ENCODE data around the gene AKAP13.

AKAP13 gene

GRCh38 chr15:85381850-85382751 lies 1.7 kb downstream of the AKAP13 start:
- no peak overlapping the region for H4K91ac ChIP-seq (ENCODE audit: low read depth, low read length, poor library complexity)
- no peak overlapping the region for H2BK5ac ChIP-seq (ENCODE audit: low read length)
- H3K23ac ChIP-seq (ENCODE audit: low read depth, low read length, poor library complexity): no peak overlapping the region
- no peak overlapping the region for H3K14ac ChIP-seq (ENCODE audit: low read length)
- H3K4me2 ChIP-seq (ENCODE audit: insufficient read depth, low read length, poor library complexity, severe bottlenecking): peak overlapping the region; percentile 56
- H3K4me1 ChIP-seq (ENCODE audit: control insufficient read depth in 2 of 2, insufficient read depth in 1 of 2, low read depth in 1 of 2, low read length in 2 of 2): peaks cover 2 to 9% of the 10 kb centered on the region in 2 donors
- H3K4me3 ChIP-seq (ENCODE audit: low read length in 2 of 2): peak overlapping the region in 1 of 2 donors; percentile 66
- peaks cover 0 to 13% of the 10 kb centered on the region in 2 donors for H3K36me3 ChIP-seq (replicated peaks in 1 of 2; ENCODE audit: control insufficient read depth in 2 of 2, insufficient read depth in 2 of 2, low read length in 2 of 2)
- no peak overlapping the region for H3K9ac ChIP-seq (ENCODE audit: low read depth, low read length, poor library complexity)
- WGBS, 2 donors (ENCODE audit: extremely low coverage in 2 of 2, insufficient read length in 2 of 2, insufficient replicate concordance in 1 of 2): no CpG with 5 or more reads among the region's 10 CpGs
- no peak for DNase-seq (ENCODE audit: low spot score)
- no peak overlapping the region for H3K18ac ChIP-seq (ENCODE audit: low read length)
- no peak overlapping the region for H2BK12ac ChIP-seq (ENCODE audit: low read length)
- no peak overlapping the region for H4K8ac ChIP-seq (ENCODE audit: low read depth, low read length)
- peaks cover 0 to 5% of the 10 kb centered on the region in 2 donors for H3K9me3 ChIP-seq (replicated peaks in 1 of 2; ENCODE audit: control insufficient read depth in 2 of 2, insufficient read depth in 1 of 2, low read depth in 1 of 2, low read length in 2 of 2)
- no peak overlapping the region for H2BK15ac ChIP-seq (ENCODE audit: low read length)
- H3K27ac ChIP-seq (replicated peaks; ENCODE audit: low read length): no peak overlapping the region
- H2AK5ac ChIP-seq (ENCODE audit: low read depth, low read length): no peak overlapping the region
- no peak overlapping the region for H2BK120ac ChIP-seq (ENCODE audit: low read depth, low read length)
- no peaks in the 10 kb centered on the region for H3K27me3 ChIP-seq (ENCODE audit: control insufficient read depth in 3 of 3, insufficient read depth in 3 of 3, low read depth in 1 of 3, low read length in 3 of 3)
- H3K4ac ChIP-seq (ENCODE audit: low read length): no peak overlapping the region
- no peak overlapping the region for H2AFZ ChIP-seq (ENCODE audit: low read length)
- peaks cover 3% of the 10 kb centered on the region for H3K79me1 ChIP-seq (ENCODE audit: low read depth, low read length)

- Histone ChIP-seq H2AFZ (ENCODE audit: low read length) (no peak overlapping the region), H2BK12ac (ENCODE audit: low read length) (no peak overlapping the region), H4K8ac (ENCODE audit: low read depth, low read length) (no peak overlapping the region), H3K18ac (ENCODE audit: low read length) (no peak overlapping the region), H2BK5ac (ENCODE audit: low read length) (no peak overlapping the region), H3K4ac (ENCODE audit: low read length) (no peak overlapping the region), H3K23ac (ENCODE audit: low read depth, low read length, poor library complexity) (no peak overlapping the region), H3K27me3 (ENCODE audit: control insufficient read depth in 3 of 3, insufficient read depth in 3 of 3, low read depth in 1 of 3, low read length in 3 of 3) (no peaks in the 10 kb centered on the region), H3K79me1 (ENCODE audit: low read depth, low read length) (peaks cover 3% of the 10 kb centered on the region), H2BK15ac (ENCODE audit: low read length) (no peak overlapping the region), H3K27ac (replicated peaks; ENCODE audit: low read length) (no peak overlapping the region), H3K14ac (ENCODE audit: low read length) (no peak overlapping the region), H4K91ac (ENCODE audit: low read depth, low read length, poor library complexity) (no peak overlapping the region), H3K36me3 (replicated peaks in 1 of 2; ENCODE audit: control insufficient read depth in 2 of 2, insufficient read depth in 2 of 2, low read length in 2 of 2) (peaks cover 0 to 13% of the 10 kb centered on the region in 2 donors), H3K4me2 (ENCODE audit: insufficient read depth, low read length, poor library complexity, severe bottlenecking) (no peak overlapping the region), H2BK120ac (ENCODE audit: low read depth, low read length) (no peak overlapping the region), H3K9ac (ENCODE audit: low read depth, low read length, poor library complexity) (no peak overlapping the region), H3K4me1 (ENCODE audit: control insufficient read depth in 2 of 2, insufficient read depth in 1 of 2, low read depth in 1 of 2, low read length in 2 of 2) (peaks cover 2 to 9% of the 10 kb centered on the region in 2 donors), H3K4me3 (ENCODE audit: low read length in 2 of 2) (no peak overlapping the region), H2AK5ac (ENCODE audit: low read depth, low read length) (no peak overlapping the region), H3K9me3 (replicated peaks in 1 of 2; ENCODE audit: control insufficient read depth in 2 of 2, insufficient read depth in 1 of 2, low read depth in 1 of 2, low read length in 2 of 2) (peaks cover 0 to 8% of the 10 kb centered on the region in 2 donors)
- no peak for DNase-seq (ENCODE audit: low spot score)
- WGBS, 2 donors (ENCODE audit: extremely low coverage in 2 of 2, insufficient read length in 2 of 2, insufficient replicate concordance in 1 of 2): no CpG with 5 or more reads among the region's 4 CpGs
Observed at GRCh38 chr15:85382942-85383341, 2.5 kb downstream of the AKAP13 start.

- peaks cover 2 to 9% of the 10 kb centered on the region in 2 donors for H3K4me1 ChIP-seq (ENCODE audit: control insufficient read depth in 2 of 2, insufficient read depth in 1 of 2, low read depth in 1 of 2, low read length in 2 of 2)
- no peak overlapping the region for H2BK5ac ChIP-seq (ENCODE audit: low read length)
- H2BK120ac ChIP-seq (ENCODE audit: low read depth, low read length): no peak overlapping the region
- H3K4me3 ChIP-seq (ENCODE audit: low read length in 2 of 2): no peak overlapping the region
- H3K27me3 ChIP-seq (ENCODE audit: control insufficient read depth in 3 of 3, insufficient read depth in 3 of 3, low read depth in 1 of 3, low read length in 3 of 3): no peaks in the 10 kb centered on the region
- H2BK12ac ChIP-seq (ENCODE audit: low read length): no peak overlapping the region
- H3K9ac ChIP-seq (ENCODE audit: low read depth, low read length, poor library complexity): no peak overlapping the region
- H3K4me2 ChIP-seq (ENCODE audit: insufficient read depth, low read length, poor library complexity, severe bottlenecking): no peak overlapping the region
- no peak overlapping the region for H4K91ac ChIP-seq (ENCODE audit: low read depth, low read length, poor library complexity)
- H3K27ac ChIP-seq (replicated peaks; ENCODE audit: low read length): no peak overlapping the region
- H3K4ac ChIP-seq (ENCODE audit: low read length): no peak overlapping the region
- DNase-seq (ENCODE audit: low spot score): no peak
- H2AFZ ChIP-seq (ENCODE audit: low read length): no peak overlapping the region
- peaks cover 0 to 13% of the 10 kb centered on the region in 2 donors for H3K36me3 ChIP-seq (replicated peaks in 1 of 2; ENCODE audit: control insufficient read depth in 2 of 2, insufficient read depth in 2 of 2, low read length in 2 of 2)
- WGBS, 2 donors (ENCODE audit: extremely low coverage in 2 of 2, insufficient read length in 2 of 2, insufficient replicate concordance in 1 of 2): no CpG with 5 or more reads among the region's 2 CpGs
- no peak overlapping the region for H2BK15ac ChIP-seq (ENCODE audit: low read length)
- peaks cover 3% of the 10 kb centered on the region for H3K79me1 ChIP-seq (ENCODE audit: low read depth, low read length)
- no peak overlapping the region for H2AK5ac ChIP-seq (ENCODE audit: low read depth, low read length)
- H4K8ac ChIP-seq (ENCODE audit: low read depth, low read length): no peak overlapping the region
- H3K23ac ChIP-seq (ENCODE audit: low read depth, low read length, poor library complexity): no peak overlapping the region
- no peak overlapping the region for H3K14ac ChIP-seq (ENCODE audit: low read length)
- H3K18ac ChIP-seq (ENCODE audit: low read length): no peak overlapping the region
- peaks cover 0 to 8% of the 10 kb centered on the region in 2 donors for H3K9me3 ChIP-seq (replicated peaks in 1 of 2; ENCODE audit: control insufficient read depth in 2 of 2, insufficient read depth in 1 of 2, low read depth in 1 of 2, low read length in 2 of 2)
Observed at GRCh38 chr15:85383470-85384148, 3.2 kb downstream of the AKAP13 start.

- Histone ChIP-seq H2AK5ac (ENCODE audit: low read depth, low read length) (no peak overlapping the region), H3K9me3 (replicated peaks in 1 of 2; ENCODE audit: control insufficient read depth in 2 of 2, insufficient read depth in 1 of 2, low read depth in 1 of 2, low read length in 2 of 2) (peaks cover 0 to 8% of the 10 kb centered on the region in 2 donors), H3K14ac (ENCODE audit: low read length) (no peak overlapping the region), H2BK15ac (ENCODE audit: low read length) (no peak overlapping the region), H3K27me3 (ENCODE audit: control insufficient read depth in 3 of 3, insufficient read depth in 3 of 3, low read depth in 1 of 3, low read length in 3 of 3) (no peaks in the 10 kb centered on the region), H3K4me2 (ENCODE audit: insufficient read depth, low read length, poor library complexity, severe bottlenecking) (no peak overlapping the region), H2BK12ac (ENCODE audit: low read length) (no peak overlapping the region), H3K23ac (ENCODE audit: low read depth, low read length, poor library complexity) (no peak overlapping the region), H3K4me1 (ENCODE audit: control insufficient read depth in 2 of 2, insufficient read depth in 1 of 2, low read depth in 1 of 2, low read length in 2 of 2) (peaks cover 2 to 5% of the 10 kb centered on the region in 2 donors), H3K9ac (ENCODE audit: low read depth, low read length, poor library complexity) (no peak overlapping the region), H2AFZ (ENCODE audit: low read length) (no peak overlapping the region), H3K36me3 (replicated peaks in 1 of 2; ENCODE audit: control insufficient read depth in 2 of 2, insufficient read depth in 2 of 2, low read length in 2 of 2) (peaks cover 0 to 16% of the 10 kb centered on the region in 2 donors), H2BK120ac (ENCODE audit: low read depth, low read length) (no peak overlapping the region), H3K4ac (ENCODE audit: low read length) (no peak overlapping the region), H4K91ac (ENCODE audit: low read depth, low read length, poor library complexity) (no peak overlapping the region), H2BK5ac (ENCODE audit: low read length) (no peak overlapping the region), H4K8ac (ENCODE audit: low read depth, low read length) (no peak overlapping the region), H3K27ac (replicated peaks; ENCODE audit: low read length) (no peak overlapping the region), H3K79me1 (ENCODE audit: low read depth, low read length) (peaks cover 3% of the 10 kb centered on the region), H3K18ac (ENCODE audit: low read length) (no peak overlapping the region), H3K4me3 (ENCODE audit: low read length in 2 of 2) (no peak overlapping the region)
- WGBS, 2 donors (ENCODE audit: extremely low coverage in 2 of 2, insufficient read length in 2 of 2, insufficient replicate concordance in 1 of 2): no CpG with 5 or more reads among the region's 7 CpGs
- DNase-seq (ENCODE audit: low spot score): no peak
Observed at GRCh38 chr15:85386261-85386660, 5.9 kb downstream of the AKAP13 start.

Data from neuronal stem cell (in vitro differentiated cells).